NAMALWA (cell line): ENCODE measurements around the gene ZBTB7C.

ENCODE experiments used
- DNase-seq: peaks from one replicate; pipeline ENCODE4 v3.0.0-alpha.2; 2015; ENCODE audit warnings: low spot score

ZBTB7C gene

GRCh38 chr18:48215876-48216638 lies 193.1 kb downstream of the ZBTB7C start:
- DNase-seq, result no peak

DNA sequence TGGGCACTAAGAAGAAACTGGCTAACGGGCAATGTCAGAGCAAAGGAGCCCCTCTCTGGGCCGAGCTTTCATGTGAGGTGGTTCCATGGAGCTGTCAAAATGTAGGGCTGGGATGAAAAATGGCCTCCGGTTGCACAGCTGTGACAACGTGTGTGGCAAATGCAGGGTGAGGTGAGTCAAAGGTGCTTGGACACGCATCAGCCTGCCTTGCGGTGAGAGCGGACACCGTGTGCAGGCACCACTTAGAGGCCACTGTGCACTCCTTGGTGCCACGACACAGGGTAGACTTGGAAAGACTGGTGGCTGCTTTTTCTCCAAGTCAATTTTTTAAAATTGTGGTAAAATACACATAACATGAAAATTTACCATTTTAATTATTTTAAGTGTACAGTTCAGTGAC lies 195.4 kb downstream of the ZBTB7C start:
- no peak for DNase-seq

DNA sequence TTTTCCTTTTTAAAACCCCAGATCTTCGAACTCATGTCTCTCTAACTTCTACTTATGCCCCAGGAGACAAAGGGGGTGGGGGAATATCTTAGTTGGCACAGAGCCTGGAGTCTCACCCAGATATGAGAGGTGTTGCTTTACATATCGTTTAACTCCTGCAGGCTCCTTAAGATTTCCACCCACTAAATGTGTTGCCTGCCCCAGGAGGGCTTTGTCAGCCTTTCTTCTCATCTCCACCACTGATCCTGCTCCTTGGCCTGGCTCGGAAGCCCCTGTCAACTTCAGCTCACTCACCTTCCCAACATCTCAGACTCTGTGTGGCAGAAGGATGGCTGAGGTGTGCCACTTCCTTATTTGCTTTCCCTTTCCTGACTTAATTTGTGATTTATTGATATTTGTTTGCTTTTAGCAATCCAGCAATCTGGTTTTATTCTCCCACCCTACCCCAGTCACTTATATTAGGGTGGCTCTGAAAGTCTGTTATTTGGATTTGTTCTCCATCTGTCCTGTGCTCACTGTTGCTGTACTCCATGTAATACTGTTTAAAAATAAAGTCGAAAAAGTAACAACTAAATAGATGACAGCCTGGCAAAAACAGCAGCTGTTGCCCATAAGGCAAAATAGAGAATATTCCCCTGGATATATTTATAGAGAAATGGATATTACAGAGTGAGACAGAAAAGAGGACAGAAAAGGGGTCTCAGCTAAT lies 200.6 kb downstream of the ZBTB7C start:
- DNase-seq, result no peak

GRCh38 chr18:48207733-48208132 lies 201.4 kb downstream of the ZBTB7C start:
- no peak for DNase-seq

GRCh38 chr18:48206887-48207286 lies 202.3 kb downstream of the ZBTB7C start:
- DNase-seq, result no peak

DNA sequence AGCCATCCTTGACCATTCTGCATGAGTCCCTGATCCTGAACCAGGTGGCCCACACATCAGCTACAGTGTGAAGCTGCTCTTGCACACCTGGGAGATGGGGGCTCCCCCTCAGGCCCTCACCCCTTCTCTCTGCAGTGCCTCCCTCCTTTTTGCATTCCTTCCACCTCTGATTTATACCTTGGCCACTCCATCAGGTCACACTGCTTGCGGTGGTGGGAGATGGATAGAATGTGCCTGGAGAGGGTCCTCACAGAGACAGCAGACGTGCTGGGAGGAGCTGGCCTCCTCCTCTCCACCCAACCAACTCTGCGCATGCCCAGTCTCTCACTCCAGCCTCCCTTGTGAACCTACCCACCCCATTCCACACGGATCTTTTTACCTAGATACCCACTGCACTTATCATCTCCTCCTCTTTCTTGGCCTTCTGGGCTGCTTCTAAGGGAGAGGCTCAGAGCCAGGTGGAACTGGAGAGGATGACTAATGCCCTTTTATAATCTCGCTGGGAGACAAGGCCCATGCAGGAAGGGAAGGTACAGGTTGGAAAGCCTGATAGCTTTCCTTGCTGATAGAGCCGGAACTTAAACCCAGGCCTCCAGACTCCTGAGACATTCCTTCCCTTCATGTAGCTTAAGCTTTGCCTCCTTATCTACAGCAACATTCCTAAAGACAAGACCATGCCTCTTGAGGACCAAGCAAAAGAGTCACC lies 205.1 kb downstream of the ZBTB7C start:
- no peak for DNase-seq

GRCh38 chr18:48203288-48203945 lies 205.8 kb downstream of the ZBTB7C start:
- no peak for DNase-seq

DNA sequence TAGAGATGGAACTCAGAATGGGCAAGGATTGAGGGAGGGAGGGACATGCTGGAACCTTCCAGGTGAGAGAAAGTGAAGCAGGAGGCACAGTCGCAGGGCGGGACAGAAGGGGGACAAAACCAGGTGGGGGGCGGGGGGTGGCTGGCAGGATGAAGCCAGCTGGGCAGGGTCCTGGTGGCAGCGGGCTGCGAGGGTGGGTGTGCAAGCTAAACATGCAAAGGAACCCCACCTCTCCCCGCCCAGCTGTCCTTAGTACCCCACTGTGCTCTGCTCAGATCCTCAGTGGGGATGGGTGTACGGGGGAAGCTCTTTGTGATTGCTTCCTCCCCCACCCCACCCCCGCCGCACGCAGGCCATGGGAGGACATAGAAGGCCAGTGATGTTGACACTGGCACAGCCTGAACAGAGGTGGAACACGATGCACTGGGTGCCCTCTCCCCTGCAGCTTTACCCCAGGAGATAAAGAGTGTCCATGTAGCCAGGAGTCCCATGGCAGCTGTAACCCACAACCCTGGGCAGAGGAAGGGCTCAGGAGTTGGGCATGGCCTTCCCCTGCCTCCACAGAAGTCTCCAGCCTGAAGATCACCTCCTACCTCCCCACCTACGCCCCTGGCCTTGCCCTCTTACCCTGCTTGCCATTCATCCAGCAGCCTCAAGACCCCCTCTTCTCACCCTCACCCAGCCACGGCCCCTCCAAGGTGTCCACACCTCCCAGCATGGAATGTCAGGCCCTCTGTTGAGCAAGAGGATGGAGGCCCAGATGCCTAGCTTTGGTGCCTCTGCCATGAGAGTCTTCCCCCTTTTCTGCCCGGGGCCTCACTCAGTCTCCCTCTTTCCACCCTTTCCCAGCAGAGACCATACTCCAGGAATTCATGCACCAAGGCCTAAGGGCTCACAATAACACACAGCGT lies 206.6 kb downstream of the ZBTB7C start:
- DNase-seq, result no peak

DNA sequence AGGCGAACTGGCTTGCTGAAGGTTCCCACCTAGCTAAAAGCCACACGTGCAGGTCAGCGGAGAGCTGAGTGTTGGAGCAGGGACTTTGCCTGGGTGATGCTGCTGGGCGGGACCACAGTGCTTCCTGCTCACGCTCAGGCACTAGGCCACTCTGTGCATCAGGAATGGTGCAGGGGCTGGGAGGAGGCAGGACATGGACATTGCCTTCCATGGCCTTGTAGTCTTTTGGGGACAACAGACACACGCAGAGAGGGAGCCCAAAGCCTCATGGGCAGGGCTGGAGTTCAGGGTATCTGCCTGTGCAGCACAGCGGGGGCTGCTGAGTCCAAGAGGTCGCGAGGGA lies 207.2 kb downstream of the ZBTB7C start:
- DNase-seq, result no peak

GRCh38 chr18:48201337-48202005 lies 207.7 kb downstream of the ZBTB7C start:
- no peak for DNase-seq

- no peak for DNase-seq
Observed at GRCh38 chr18:48200631-48201336, 208.4 kb downstream of the ZBTB7C start.

DNA sequence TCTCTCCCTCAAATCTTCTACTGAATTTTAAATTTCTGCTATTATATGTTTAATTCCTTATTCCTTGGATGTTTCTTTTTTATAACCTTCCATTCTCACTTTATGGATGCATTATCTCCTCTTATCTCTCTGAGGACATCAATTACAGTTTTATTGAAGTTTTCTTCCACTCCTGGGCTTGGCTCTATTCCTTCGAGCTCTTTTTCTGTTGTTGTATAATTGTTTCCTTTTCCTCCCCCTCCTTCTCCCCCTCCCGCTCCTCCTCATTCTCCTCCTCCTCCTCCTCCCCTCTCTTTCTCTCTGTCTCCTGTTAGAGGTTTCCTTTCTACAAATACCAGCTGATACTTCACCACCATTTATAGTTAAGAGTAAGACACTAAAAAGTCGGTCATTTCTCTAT lies 209.8 kb downstream of the ZBTB7C start:
- no peak for DNase-seq

- no peak for DNase-seq
Observed at GRCh38 chr18:48197819-48198218, 211.4 kb downstream of the ZBTB7C start.

DNA sequence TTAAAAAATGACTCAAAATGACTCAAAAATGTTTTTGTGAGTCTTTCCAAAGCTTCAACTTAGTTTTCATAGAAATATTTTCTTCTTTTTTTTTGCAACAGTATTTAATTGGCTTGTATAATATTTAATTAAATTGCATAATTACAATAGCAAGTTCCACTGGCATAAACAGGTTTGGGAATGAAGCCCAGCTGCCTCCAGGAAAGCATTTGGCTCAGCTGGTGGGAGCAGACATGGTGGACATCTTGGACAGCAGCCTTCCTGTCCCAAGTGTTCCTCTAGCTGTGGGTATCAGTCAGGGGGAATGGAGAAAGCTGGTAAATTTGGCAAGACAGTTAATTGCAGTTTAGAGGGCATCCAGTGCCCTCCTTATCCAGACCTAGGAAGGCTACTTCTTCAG lies 213.4 kb downstream of the ZBTB7C start:
- DNase-seq, result no peak

DNA sequence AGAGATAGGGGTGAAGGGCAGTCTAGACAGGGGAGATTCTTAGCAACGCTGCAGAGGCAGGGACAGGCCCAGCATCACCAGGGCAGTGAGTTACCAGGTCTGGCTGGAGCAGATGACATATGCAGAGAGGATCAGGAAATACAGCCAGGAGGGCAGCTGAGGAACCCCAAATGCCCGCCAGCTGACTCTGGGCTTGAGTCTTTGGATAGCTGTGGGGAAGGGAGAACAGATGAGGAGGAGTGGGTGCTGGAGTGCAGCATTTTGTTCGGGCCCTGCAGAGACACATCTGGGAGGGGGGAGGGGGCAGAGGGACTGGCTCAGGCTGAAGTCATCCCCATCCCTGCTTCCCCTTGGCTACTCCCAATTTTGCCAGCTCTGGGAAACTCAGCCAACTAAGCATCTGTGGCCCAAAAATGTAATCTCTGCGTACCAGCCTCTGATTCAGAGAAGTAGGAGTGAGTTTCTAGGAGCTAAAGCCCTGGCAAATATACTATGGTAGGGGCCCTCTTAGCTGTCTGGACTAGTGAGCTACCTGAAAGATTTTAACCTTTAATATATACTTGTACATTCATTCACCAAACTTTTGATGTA lies 214.5 kb downstream of the ZBTB7C start:
- no peak for DNase-seq

DNA sequence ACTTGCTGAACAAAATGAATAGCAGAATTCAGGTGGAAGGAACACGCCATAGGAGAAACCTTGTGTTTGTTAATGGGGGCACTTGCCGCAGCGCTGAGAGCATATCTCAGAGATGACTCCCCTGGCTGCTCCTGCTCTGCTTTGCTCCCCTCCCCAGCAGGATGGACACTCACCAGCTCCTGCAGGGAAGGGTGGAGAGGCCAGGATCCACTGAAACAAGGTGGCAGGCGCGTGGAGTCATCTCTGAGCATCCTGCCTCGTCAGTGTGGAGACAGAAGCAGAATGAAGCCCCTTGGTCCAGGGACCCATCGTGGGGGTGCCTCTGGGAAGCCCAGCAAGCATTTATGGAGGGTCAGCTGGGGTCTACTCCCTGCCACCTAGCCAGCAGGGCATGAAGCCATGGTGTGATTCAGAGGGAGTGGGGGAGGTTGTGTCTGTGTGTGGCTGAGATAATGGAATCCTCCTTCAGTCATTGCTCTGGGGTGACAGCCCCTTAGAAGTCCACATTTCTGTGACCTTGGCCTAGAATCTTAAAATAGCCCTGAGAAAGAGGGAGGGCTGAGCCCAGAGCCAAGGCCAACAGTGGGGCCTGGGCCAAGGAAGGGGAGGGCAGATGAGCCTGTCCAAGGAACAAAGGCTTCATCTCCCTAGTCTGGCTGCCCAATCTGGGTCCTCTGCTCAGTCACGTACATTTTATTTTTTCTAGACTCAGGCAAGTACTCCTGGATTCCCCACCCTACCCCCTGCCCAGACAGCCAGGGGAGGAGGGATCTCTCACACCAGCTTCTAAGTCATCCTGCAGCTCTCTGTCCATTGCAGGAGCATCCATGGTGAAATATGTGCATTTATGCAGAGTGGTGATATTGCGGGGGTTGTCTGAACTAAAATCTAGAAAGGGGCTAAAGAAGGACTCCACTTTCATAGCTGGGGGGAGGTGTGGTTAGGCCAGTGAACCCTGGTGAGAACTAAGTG lies 215.4 kb downstream of the ZBTB7C start:
- DNase-seq, result no peak

DNA sequence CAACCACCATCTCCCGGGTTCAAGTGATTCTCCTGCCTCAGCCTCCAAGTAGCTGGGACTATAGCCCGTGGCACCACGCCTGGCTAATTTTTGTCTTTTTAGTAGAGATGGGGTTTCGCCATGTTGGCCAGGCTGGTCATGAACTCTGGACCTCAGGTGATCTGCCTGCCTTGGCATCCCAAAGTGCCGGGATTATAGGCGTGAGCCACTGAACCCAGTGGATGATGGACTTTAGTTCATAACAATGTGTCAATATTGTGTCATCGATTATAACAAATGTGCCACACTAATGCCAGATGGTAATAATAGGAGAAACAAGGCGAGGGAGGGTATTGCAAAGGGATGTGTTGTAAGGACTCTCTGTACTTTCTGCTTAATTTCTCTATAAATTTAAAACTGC lies 216.6 kb downstream of the ZBTB7C start:
- no peak for DNase-seq

GRCh38 chr18:48191494-48191893 lies 217.7 kb downstream of the ZBTB7C start:
- no peak for DNase-seq

- no peak for DNase-seq
Observed at GRCh38 chr18:48190994-48191393, 218.2 kb downstream of the ZBTB7C start.
